Activated T-cell treated with anti-CD3 and anti-CD28 coated beads, Interleukin-2, amount 50 U/mL, for 4 hours (primary cell): ENCODE results near the gene HOXA6. TPM values are rescaled to one million over a fixed set of nuclear protein-coding genes. Genes with fewer than 3 reads are reported as not detected.

Source experiments
- ATAC-seq, 2 donors: fragments of 200-7000 bp; cut with Tn5 transposase; one replicate each; pipeline ENCODE4 v1.10.0; 2021
- DNase-seq: peaks from one replicate; pipeline ENCODE4 v3.0.0-alpha.2; 2020
- H3K27me3 Mint-ChIP-seq: one replicate; pipeline ENCODE4 v1.8.0; 2021; ENCODE audit warnings: low read depth, mixed read lengths
- H3K36me3 Mint-ChIP-seq: one replicate; pipeline ENCODE4 v1.8.0; 2022; ENCODE audit warnings: mixed read lengths; ENCODE audit not compliant: insufficient read depth
- H3K4me1 Mint-ChIP-seq: one replicate; pipeline ENCODE4 v1.8.0; 2021; ENCODE audit warnings: low read depth, mixed read lengths
- H3K4me3 Mint-ChIP-seq: one replicate; pipeline ENCODE4 v1.8.0; 2021; ENCODE audit warnings: mild to moderate bottlenecking, moderate library complexity, mixed read lengths
- H3K9me3 Mint-ChIP-seq: one replicate; pipeline ENCODE4 v1.8.0; 2021; ENCODE audit warnings: mixed read lengths
- total RNA-seq, 3 donors: library from RNA; stranded (reverse); gene quantifications; one replicate each; pipeline ENCODE4 v1.2.1, GENCODE V29; 2021

Gene HOXA6
- total RNA-seq, 3 donors from 2014 or later = not detected

DNA sequence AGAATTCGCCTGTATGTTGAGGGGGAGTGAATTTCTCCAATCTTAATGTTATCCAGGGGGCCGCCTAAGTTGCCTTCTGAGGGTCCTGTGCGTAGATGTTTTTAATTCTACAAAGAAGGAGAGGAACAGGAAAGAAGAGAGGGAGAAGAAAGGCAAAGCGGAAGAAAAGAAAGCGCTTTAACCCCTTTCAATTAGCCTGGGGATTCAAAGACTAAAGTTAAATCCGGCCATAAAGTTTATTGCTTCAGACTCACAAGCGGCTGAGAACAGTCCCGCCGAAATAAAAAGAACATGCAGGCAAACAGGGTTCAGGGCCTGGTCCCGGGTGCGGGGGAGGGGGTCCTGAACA, 8.6 kb downstream of the HOXA6 start:
- Mint-ChIP-seq H3K27me3 (peaks cover 60% of the 10 kb centered on the region), H3K4me1 (peaks cover 13% of the 10 kb centered on the region)
- no peak for DNase-seq

GRCh38 chr7:27138472-27138871, 9.1 kb downstream of the HOXA6 start:
- no peak for DNase-seq
- no peaks in the 10 kb centered on the region for H3K36me3 Mint-ChIP-seq
- no peak for ATAC-seq
- no peak overlapping the region for H3K4me3 Mint-ChIP-seq
- peaks cover 61% of the 10 kb centered on the region for H3K27me3 Mint-ChIP-seq
- H3K4me1 Mint-ChIP-seq = peaks cover 13% of the 10 kb centered on the region
- H3K9me3 Mint-ChIP-seq = no peaks in the 10 kb centered on the region

More for the DNA sequence above, 8.6 kb downstream of the HOXA6 start:
- Mint-ChIP-seq H3K9me3 (no peaks in the 10 kb centered on the region), H3K4me3 (no peak overlapping the region), H3K36me3 (no peaks in the 10 kb centered on the region)
- ATAC-seq = no peak

DNA sequence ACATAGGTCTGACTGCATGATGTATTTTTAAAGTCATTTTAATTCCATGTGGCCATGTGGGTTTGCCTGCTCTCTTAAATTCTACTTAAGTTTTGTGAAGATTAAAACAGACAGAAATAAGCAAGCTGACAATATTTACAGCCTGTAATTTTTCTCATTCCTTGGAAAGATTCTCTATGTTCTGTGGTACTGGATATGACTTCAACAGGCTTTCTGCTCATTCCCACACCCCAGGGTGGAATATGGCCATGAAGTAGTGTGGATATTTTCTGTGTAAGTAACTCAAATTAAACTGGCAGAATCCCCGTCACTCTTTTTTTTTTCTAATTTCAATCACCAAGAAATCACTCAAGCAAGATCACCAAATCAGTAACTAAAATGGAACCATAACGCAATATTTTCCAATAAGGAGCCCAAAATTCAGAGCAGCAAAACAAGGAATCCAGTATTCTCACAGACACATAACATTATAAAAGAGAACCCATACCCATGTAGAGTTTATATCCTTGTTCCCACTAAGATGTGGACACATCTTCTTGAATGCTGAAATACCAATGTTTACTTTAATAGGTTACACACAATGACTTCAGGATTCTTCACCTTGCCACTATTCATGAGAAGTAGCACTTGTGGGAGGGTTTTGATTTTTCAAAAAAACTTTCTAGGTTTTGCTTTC, 9.8 kb downstream of the HOXA6 start:
- no peak for DNase-seq
- Mint-ChIP-seq H3K9me3 (no peaks in the 10 kb centered on the region), H3K4me1 (peaks cover 13% of the 10 kb centered on the region), H3K36me3 (no peaks in the 10 kb centered on the region), H3K27me3 (peaks cover 65% of the 10 kb centered on the region), H3K4me3 (no peak overlapping the region)
- no peak for ATAC-seq

DNA sequence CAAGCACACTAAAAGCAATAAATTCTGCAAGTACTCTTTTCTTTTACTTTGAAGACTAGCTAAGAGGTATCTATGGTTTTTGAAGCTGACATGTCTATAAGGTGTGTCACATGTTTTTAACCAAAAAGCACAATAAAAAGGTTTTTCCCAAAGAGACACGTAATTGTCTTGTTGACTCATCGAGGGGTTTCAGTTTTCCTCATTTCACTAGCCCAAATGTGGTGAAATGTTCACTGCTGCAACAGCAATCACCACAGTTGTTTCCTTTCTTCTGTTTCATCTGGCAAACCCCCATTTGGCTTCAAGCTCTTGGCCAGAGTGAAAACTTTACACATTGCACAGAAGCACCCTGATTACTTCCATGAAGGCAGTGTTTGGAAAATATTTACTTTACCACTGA, 13.2 kb downstream of the HOXA6 start:
- Mint-ChIP-seq H3K4me3 (no peak overlapping the region), H3K9me3 (no peaks in the 10 kb centered on the region), H3K4me1 (peaks cover 13% of the 10 kb centered on the region), H3K36me3 (no peaks in the 10 kb centered on the region), H3K27me3 (peaks cover 62% of the 10 kb centered on the region)
- ATAC-seq (peak; percentile 57 to 68), DNase-seq (no peak)

GRCh38 chr7:27133409-27134231, 14.0 kb downstream of the HOXA6 start:
- Mint-ChIP-seq H3K4me1 (peaks cover 13% of the 10 kb centered on the region), H3K36me3 (no peaks in the 10 kb centered on the region), H3K27me3 (peaks cover 62% of the 10 kb centered on the region), H3K4me3 (no peak overlapping the region), H3K9me3 (no peaks in the 10 kb centered on the region)
- ATAC-seq (no peak), DNase-seq (no peak)

DNA sequence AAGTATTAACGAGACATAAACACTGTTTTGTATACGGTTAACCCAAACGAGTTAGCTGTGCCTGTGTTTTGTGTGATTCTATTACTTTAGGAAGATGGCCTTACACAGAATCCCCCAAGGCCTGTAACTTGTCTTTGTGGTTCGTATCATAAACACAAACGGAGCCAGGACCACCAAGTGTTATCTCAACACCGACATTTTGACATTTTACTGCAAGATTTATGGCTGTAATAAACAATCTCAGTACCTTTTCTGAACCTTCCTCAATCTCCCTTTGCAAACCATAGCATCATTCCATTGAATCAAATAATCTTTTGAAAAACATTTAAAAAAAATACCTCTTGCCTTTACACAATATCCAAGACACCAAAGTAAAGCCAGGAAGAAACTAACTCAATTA, 14.6 kb downstream of the HOXA6 start:
- Mint-ChIP-seq H3K27me3 (peaks cover 59% of the 10 kb centered on the region), H3K36me3 (no peaks in the 10 kb centered on the region), H3K4me3 (no peak overlapping the region), H3K9me3 (no peaks in the 10 kb centered on the region), H3K4me1 (peaks cover 13% of the 10 kb centered on the region)
- ATAC-seq = no peak
- DNase-seq = no peak

DNA sequence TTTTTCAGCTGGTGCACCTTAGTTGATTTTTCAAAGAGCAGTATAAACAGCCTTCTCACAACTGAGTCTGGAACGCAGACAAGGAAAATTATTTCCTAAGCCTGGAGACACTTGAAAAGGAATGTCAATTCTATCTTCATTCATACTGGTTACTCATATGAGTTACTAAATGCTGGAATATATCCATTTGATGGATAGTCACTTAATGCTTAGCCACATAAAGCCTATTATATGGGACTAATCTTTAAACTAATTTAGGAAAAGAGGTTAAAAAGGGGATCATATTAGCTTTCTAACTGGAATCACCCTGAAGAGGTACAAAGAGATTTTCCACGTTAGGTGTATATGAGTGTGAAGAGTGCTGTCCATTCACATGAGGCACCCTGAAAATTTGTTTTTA, 15.4 kb downstream of the HOXA6 start:
- no peaks in the 10 kb centered on the region for H3K9me3 Mint-ChIP-seq
- H3K4me1 Mint-ChIP-seq = peaks cover 13% of the 10 kb centered on the region
- no peaks in the 10 kb centered on the region for H3K36me3 Mint-ChIP-seq
- DNase-seq = no peak
- H3K4me3 Mint-ChIP-seq = no peak overlapping the region
- H3K27me3 Mint-ChIP-seq = peaks cover 59% of the 10 kb centered on the region
- no peak for ATAC-seq

GRCh38 chr7:27131390-27131819, 16.2 kb downstream of the HOXA6 start:
- H3K36me3 Mint-ChIP-seq = no peaks in the 10 kb centered on the region
- peak overlapping the region; percentile 68 for H3K4me3 Mint-ChIP-seq
- no peaks in the 10 kb centered on the region for H3K9me3 Mint-ChIP-seq
- ATAC-seq (no peak), DNase-seq (no peak)
- H3K4me1 Mint-ChIP-seq = peaks cover 13% of the 10 kb centered on the region
- H3K27me3 Mint-ChIP-seq = peaks cover 60% of the 10 kb centered on the region

GRCh38 chr7:27130540-27131389, 16.8 kb downstream of the HOXA6 start, which contains the start of gene HOXA4:
Gene HOXA4 (minus strand): TSS chr7:27130757. CDS start chr7:27130733, 24 bp downstream.
- Mint-ChIP-seq H3K9me3 (no peaks in the 10 kb centered on the region), H3K4me3 (peak within 1 kb of the TSS; percentile 68), H3K4me1 (peaks cover 9% of the 10 kb centered on the region), H3K27me3 (peaks cover 54% of the 10 kb centered on the region), H3K36me3 (no peaks in the 10 kb centered on the region)
- DNase-seq = peak; percentile 73
- ATAC-seq = peak; percentile 85 to 88

- Mint-ChIP-seq H3K9me3 (no peaks in the 10 kb centered on the region), H3K4me3 (peak overlapping the region; percentile 32), H3K27me3 (peaks cover 53% of the 10 kb centered on the region), H3K4me1 (peaks cover 7% of the 10 kb centered on the region), H3K36me3 (no peaks in the 10 kb centered on the region)
- no peak for DNase-seq
- peak; percentile 18 to 20 for ATAC-seq
Observed at GRCh38 chr7:27129729-27130539, 17.6 kb downstream of the HOXA6 start.

DNA sequence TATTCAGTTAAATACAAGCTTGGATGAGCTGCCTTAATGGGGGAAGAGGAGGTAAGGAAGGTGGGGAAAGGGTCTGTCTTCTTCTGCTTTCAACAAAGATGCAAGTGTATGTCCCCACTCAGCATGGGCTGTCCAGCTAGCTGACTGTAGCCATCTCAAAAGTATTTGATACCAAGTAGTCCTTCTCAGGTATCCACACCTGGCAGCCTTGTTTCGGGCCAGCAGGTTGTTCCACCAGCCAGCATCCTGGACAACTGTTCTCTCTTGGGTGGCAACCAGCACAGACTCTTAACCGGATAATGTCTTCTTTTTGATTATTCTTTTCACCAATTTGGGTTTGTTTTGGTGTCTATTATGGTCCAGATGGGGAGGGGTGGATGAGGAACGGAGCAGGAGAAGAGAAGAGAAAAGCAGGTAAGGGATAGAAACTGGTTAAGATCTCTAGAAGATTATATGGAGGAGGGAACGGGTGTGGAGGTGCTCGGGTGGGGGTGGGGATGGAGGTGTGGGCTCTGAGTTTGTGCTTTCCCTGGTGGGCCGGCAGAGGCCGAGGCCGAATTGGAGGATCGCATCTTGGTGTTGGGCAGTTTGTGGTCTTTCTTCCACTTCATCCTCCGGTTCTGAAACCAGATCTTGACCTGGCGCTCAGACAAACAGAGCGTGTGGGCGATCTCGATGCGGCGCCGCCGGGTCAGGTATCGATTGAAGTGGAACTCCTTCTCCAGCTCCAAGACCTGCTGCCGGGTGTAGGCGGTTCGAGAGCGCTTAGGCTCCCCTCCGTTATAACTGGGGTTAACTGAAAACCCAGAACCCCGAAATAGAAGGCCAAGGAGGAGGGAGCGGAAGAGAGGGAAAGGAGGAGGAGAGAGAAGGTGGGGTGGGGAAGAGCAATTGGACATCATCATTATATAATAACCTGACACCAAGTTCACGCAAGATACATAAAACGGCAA, 18.5 kb downstream of the HOXA6 start:
- ATAC-seq = no peak
- Mint-ChIP-seq H3K36me3 (no peaks in the 10 kb centered on the region), H3K4me1 (peaks cover 1% of the 10 kb centered on the region), H3K27me3 (peaks cover 54% of the 10 kb centered on the region), H3K4me3 (peak overlapping the region; percentile 42), H3K9me3 (no peaks in the 10 kb centered on the region)
- DNase-seq = no peak

DNA sequence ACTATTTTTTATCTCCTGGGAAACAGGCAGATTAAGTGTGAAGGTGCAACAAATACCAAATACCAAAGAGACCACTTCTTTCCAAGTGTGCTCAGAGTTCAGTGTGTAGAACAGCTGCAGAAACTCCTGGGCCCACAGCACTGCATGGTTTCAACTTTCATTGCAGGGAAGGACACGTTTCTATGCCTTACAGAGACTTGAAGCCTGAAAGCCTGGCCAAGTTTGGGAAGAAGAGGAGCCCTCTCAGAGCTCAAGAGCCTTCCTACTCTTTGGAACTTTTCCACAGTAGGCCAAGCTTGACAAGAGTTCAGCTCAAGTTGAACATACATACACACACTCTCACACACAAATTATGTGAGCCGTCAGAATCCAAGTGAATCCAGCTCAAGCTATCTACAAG, 19.5 kb downstream of the HOXA6 start:
- no peak for DNase-seq
- Mint-ChIP-seq H3K36me3 (no peaks in the 10 kb centered on the region), H3K9me3 (no peaks in the 10 kb centered on the region), H3K27me3 (peaks cover 51% of the 10 kb centered on the region), H3K4me1 (no peaks in the 10 kb centered on the region), H3K4me3 (no peak overlapping the region)
- no peak for ATAC-seq
